ENCODE measurements around the gene ST14.

GRCh38 chr11:130162733-130163132 is 3.2 kb downstream of the ST14 start:
- TF ChIP-seq CTCF (IDR thresholded peaks at IDR 0.05), result no peak
- no peak for TF ChIP-seq EP300 (IDR thresholded peaks at IDR 0.05)
- no peak for TF ChIP-seq POLR2A (IDR thresholded peaks at IDR 0.05)
- no peak for TF ChIP-seq POLR2AphosphoS5 (IDR thresholded peaks at IDR 0.05)
